ENCODE data around the gene MAGI2.

- no peak for TF ChIP-seq POLR2A (IDR thresholded peaks at IDR 0.05; ENCODE audit: low read length)
- TF ChIP-seq GATA1 (IDR thresholded peaks at IDR 0.05; ENCODE audit: low read depth, low read length): no peak
Measured at GRCh38 chr7:78261739-78262138, 1191.7 kb downstream of the MAGI2 start.
